Limb (tissue), 2 donors: ENCODE measurements around the gene CHRM3.
"Not testable (repeated sequence)": the region's sequence is repeated elsewhere in the genome, so short reads cannot be mapped to it uniquely, and the experiment has no call there.

Experiments
- DNase-seq, 2 donors: peaks; one replicate each; pipeline ENCODE4 v3.0.0-alpha.2; 2016; ENCODE audit errors: extremely low spot score in 2 of 2

CHRM3 gene

GRCh38 chr1:239386453-239387303 lies at the start of gene CHRM3:
TSS of gene CHRM3 (plus strand) at chr1:239386568. CDS start at chr1:239907452, 520,884 bp downstream.
- peak; percentile 75 to 77 for DNase-seq

DNA sequence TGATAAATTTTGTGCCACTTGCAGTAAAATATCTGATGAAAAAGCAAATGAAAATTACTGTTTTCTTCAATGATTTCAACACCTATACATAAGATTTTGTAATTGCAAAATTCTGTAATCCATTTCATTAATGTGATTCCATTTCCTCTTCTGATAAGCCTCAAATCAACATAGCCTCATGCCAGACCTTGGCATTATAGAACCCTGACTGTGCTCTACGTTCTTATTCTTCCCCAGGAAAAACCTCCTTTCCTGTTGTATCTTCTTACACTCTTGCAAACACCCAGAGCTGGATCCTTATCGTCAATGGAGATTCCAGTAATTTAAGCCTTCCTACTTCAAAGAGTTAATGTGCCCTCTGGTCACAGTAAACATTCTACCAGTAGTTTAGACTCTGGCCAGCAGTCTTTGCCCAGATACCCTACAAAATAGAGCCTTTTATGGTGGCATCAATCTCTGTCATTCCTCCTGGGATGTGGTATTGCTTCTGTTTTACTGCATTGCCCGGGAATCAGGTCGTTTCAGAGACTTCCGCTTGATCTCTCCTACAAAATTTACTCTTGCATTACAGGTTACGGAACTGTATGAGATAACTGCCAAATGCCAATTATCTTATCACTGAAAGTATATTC lies 48.5 kb upstream of the CHRM3 start:
- DNase-seq, result no peak

DNA sequence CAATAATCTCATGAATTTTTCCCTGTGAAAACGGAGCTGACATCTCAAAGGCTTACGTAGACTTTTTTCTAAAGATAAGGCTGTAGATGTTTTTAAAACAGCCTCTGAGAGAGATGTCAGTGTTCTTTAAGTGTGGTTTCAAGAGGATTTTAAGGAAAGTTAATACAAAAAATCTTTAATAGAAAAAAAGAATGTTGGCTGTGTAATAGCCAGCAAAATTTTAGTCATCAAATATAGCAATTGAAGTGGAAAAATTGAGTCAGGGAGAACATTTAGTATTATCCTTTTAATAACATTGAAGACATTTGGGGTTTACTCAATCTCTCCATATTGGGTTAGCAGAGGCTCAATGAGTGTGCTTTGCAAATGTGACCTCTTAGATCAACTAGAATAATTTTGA lies 38.6 kb upstream of the CHRM3 start:
- DNase-seq, result no peak

DNA sequence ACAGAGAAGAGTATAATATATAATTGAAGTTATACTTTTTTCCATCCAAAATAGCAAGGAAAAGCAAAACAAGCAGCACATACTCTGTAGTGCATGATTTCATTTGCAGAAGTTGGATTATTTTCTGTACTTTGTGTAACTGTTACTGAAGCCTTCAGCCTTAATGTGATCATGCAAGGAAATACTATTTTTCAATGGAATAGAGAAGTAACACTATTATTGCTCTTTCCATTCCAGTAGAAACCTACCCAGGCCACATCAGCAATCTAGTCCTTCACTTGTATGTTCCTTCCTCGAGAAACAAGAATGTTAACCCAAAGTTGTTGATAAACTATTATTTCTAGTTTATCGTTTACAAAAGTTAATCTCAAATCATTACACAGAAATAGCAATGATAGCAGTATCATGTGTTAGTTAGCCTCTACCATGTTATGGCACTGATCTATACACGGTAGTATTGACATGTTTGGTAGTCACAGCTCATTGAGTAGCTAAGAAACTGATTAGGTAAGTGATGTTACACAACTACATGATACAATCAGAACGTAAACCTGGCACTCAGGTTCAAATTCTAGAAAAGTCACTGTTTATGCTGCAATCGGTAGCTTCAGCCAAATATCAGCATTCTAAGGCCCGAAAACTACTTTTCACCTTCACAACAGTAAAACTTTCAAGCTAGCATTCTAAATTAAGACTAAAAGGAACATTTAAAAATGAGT lies 37.6 kb upstream of the CHRM3 start:
- DNase-seq, result no peak

- DNase-seq, result no peak
These were observed 36.7 kb upstream of the CHRM3 start for GRCh38 chr1:239349699-239350098.

DNA sequence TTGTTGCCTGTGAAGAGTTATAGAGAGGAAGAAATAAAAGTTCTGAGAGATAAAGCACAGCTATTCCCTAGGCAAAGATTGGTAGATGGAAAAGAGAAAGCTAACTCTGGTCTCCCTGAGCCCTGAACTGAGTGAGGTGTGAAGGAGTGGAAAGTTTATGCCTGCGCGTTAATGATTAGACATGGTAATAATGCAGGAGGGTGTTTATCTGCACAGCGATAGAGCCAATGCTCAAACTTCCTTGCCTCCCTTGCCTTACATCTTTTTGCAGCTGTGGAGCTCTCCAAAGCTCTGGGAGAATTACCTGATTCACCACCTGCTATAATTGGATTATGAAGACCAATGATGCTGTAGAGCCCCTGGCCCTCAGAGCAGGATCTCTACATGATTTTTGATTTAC lies 32.8 kb upstream of the CHRM3 start:
- DNase-seq, result no peak

- DNase-seq, result no peak
These were observed 32.1 kb upstream of the CHRM3 start for GRCh38 chr1:239354231-239354630.

DNA sequence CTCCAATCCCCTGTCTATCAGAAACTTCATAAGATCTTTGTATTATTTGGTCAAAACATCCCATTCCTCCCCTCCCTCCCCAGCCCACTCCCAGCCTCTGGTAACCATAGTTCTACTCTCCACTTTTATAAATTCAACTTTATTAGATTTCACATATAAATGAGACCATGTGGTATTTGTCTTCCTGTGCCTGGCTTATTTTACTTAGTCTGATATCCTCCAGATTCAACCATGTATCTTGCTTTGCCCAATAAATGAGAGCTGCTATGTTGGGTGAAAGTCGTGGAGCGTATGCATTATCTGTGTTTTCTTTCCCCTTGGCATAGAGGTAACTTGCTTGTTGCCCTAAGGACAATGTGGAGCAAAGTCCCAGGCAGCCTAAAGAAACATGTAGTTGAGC lies 28.5 kb upstream of the CHRM3 start:
- no peak for DNase-seq

- DNase-seq, result no peak
These were observed 25.0 kb upstream of the CHRM3 start for GRCh38 chr1:239361403-239361802.

DNA sequence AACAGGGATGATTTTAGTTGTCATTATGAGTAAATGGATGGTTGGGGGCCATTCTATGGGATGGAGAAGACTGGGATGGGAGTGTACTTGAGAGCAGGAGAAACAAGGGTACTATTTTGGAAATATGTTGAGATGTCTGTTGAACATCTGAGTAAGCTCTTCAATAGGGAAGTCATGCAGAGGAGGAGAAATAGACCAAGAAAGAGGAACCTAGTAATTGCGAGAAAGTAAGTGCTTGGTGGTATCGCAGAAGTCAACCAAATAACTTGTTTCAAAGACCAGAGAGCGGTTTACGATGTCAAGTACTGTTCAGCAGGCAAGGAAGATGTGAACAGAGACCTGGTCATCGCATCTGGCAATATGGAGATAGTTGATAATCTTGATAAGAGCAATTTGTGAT lies 22.4 kb upstream of the CHRM3 start:
- no peak for DNase-seq

DNA sequence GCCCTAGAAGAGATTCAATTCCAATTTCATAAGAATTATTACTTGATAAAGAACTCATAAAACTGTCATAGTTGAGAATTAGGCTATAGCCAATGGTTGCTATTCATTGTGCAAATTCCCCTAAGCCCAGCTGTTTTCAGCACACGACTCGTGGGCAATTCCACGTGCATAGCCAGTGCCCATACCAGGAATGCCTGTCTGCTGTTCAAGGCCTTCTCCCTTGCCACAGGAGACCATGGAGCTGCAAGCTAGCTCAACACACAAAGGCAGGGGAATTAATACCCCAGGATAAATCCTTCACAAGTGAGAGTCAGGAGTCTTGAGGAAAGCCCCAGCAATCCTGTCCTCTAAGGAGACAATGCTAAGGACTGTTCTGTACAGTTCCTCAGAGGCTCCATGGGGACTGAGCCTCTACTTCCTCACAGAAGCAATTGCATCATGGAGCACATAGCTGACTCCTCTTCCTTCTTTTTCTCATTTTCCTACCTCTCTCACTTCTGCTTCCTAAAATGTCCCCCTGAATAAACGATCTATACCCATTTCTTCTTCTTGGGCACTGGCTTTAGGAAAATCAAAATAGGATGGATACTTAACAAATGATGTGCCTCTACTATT lies 19.1 kb upstream of the CHRM3 start:
- no peak for DNase-seq

- no peak for DNase-seq
These were observed 17.8 kb upstream of the CHRM3 start for GRCh38 chr1:239368436-239369109.

DNA sequence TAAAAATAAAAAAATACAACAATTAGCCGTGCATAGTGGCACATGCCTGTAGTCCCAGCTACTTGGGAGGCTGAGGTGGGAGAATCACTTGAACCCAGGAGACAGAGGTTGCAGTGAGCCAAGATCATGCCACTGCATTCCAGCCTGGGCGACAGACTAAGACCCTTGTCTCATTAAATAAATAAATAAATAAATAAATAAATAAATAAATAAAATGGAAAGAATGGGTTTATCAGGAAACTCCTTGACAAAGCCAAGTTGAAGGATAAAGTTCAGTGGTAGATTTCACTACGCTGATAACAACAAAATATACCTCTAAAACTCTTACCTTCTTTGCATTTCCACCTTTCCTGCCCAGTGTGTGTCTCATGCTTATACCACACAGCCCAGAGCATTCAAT lies 15.5 kb upstream of the CHRM3 start:
- DNase-seq, result not testable (repeated sequence)

GRCh38 chr1:239382666-239383065 lies 3.7 kb upstream of the CHRM3 start:
- DNase-seq, result no peak

GRCh38 chr1:239383714-239384113 lies 2.7 kb upstream of the CHRM3 start:
- no peak for DNase-seq

GRCh38 chr1:239387304-239388158 lies 1.2 kb downstream of the CHRM3 start:
- DNase-seq, result peak; percentile 15 to 55

GRCh38 chr1:239388159-239388485 lies 1.8 kb downstream of the CHRM3 start:
- no peak for DNase-seq

DNA sequence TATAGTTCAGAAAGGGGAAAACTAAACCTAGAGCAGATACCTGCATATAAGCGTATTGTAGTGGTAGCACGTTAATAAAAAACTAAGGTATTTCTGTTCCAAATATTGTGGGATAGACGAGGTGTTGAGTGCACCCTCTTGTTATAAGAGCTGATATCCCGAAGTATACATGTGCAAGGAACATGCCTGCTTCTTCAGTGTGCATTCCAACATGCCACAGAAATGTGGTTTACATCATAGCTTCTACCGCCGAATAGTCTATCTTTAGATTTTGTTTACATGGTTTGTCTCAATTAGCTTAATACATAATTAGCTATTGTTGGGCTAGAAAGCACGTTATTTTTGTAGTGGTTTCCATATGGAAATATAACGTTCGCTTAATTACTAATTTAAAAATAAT lies 2.2 kb downstream of the CHRM3 start:
- no peak for DNase-seq

DNA sequence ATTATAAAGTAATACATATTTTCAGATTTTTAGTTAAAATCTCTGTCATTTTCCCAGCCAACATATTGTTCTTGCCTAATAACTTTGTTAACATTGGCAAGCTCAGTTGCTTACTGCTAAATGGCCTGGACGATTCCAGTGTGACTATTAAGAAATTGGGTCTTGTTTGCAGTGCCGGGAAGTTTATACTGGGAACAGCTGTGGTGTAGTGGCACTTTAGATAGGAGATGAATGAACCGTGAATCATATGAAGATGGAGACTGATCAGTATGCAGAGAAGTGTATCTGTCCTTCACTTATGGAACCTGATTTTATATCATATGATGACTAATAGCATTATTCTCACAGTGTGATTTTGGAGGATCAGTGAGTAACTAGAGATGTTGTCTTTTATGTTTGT lies 3.3 kb downstream of the CHRM3 start:
- no peak for DNase-seq

DNA sequence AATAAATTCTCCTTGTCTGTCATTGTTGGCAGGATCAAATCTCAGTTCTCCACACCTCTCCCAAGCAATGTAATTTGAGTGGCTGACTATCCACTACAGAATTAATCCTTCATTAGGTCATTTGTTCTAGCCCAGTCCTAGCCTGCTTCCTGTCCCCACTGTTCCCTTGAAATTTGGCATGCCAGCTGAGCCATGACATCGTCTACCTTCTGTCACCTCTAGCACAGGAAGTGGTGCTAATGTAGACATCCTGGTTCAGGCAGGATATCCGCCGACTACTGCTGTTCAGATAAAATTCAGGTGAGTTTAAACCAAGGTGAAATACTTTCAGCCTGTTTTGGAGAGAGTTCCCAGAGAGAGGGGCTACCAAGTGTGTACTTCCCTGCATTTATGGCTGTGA lies 5.9 kb downstream of the CHRM3 start:
- DNase-seq, result no peak

DNA sequence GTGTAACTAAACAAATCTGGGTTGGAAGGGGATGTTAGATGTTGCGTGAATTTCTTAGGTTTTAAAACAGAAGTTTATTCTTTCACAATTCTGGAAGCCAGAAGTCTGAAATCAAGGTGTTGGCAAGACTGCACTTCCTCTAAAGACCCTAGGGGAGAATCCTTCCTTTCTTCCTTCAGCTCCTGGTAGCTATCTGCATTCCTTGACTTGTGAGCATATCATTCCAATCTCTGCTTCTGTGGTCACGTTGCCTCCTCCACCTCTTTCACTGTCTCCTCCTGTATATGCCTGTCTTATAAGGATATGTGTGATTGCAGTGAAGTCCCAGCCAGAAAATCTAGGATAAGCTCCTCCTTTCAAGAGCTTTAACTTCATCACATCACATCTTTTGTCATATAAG lies 7.7 kb downstream of the CHRM3 start:
- no peak for DNase-seq
